GM19240 (cell line): ENCODE measurements around the gene GGCX.
"Not testable (repeated sequence)": the region's sequence is repeated elsewhere in the genome, so short reads cannot be mapped to it uniquely, and the experiment has no call there.

Source experiments
- DNase-seq: peaks from one replicate; pipeline ENCODE4 v3.0.0; 2011; ENCODE audit warnings: low spot score; ENCODE audit not compliant: insufficient read length

The GGCX gene

GRCh38 chr2:85561280-85562212 is at the start of gene GGCX:
GGCX (minus strand) TSS chr2:85561493; CDS start chr2:85561428, 65 bp downstream.
- peak; percentile 78 for DNase-seq

GRCh38 chr2:85607268-85608215 is 46.2 kb upstream of the GGCX start:
- no peak for DNase-seq

GRCh38 chr2:85606116-85606455 is 44.8 kb upstream of the GGCX start:
- DNase-seq: no peak

- DNase-seq: no peak
These were observed 44.3 kb upstream of the GGCX start for GRCh38 chr2:85605406-85606115.

- no peak for DNase-seq
These were observed 43.5 kb upstream of the GGCX start for GRCh38 chr2:85604568-85605339.

- not testable (repeated sequence) for DNase-seq
These were observed 42.8 kb upstream of the GGCX start for GRCh38 chr2:85604133-85604444.

- peak; percentile 68 for DNase-seq
These were observed 41.4 kb upstream of the GGCX start, which contains the start of gene TMEM150A for GRCh38 chr2:85602476-85603234. TMEM150A (minus strand) TSS chr2:85602698; CDS start chr2:85601948, 750 bp downstream.

GRCh38 chr2:85601771-85602475 is 40.6 kb upstream of the GGCX start:
- DNase-seq: no peak

GRCh38 chr2:85600951-85601770 is 39.9 kb upstream of the GGCX start:
- DNase-seq: no peak

- no peak for DNase-seq
These were observed 38.9 kb upstream of the GGCX start for GRCh38 chr2:85600235-85600575.

- DNase-seq: no peak
These were observed 38.4 kb upstream of the GGCX start for GRCh38 chr2:85599468-85600234.

- DNase-seq: no peak
These were observed 37.5 kb upstream of the GGCX start for GRCh38 chr2:85598594-85599340.

- no peak for DNase-seq
These were observed 35.9 kb upstream of the GGCX start for GRCh38 chr2:85597241-85597640.

- DNase-seq: no peak
These were observed 35.3 kb upstream of the GGCX start for GRCh38 chr2:85596486-85597143.

GRCh38 chr2:85596026-85596333 is 34.7 kb upstream of the GGCX start:
- DNase-seq: no peak

- DNase-seq: peak; percentile 97
These were observed 34.2 kb upstream of the GGCX start, which contains the start of gene RNF181 for GRCh38 chr2:85595301-85596025. RNF181 (plus strand) TSS chr2:85595745; CDS start chr2:85595764, 19 bp downstream.
